H9 (cell line): ENCODE measurements around the gene ASPSCR1. TPM values are rescaled to one million over a fixed set of nuclear protein-coding genes. Genes with fewer than 3 reads are reported as not detected.

ENCODE experiments used
- DNase-seq: peaks from one replicate; pipeline ENCODE4 v3.0.0-alpha.2; 2017
- H2AFZ ChIP-seq: one replicate; pipeline ENCODE4 v1.6.1; 2013; ENCODE audit warnings: mild to moderate bottlenecking, low read length, control low read depth, moderate library complexity
- H2AK5ac ChIP-seq: 2 replicates; pipeline ENCODE4 v1.6.1; 2013; ENCODE audit warnings: low read length, control low read depth, mixed read lengths; ENCODE audit not compliant: insufficient read length
- H2BK120ac ChIP-seq: one replicate; pipeline ENCODE4 v1.6.1; 2013; ENCODE audit warnings: low read depth, mild to moderate bottlenecking, low read length, control low read depth, inconsistent platforms; ENCODE audit not compliant: poor library complexity, severe bottlenecking
- H2BK12ac ChIP-seq: 2 replicates; pipeline ENCODE4 v1.6.1; 2013; ENCODE audit warnings: low read length, control low read depth, mixed read lengths, low read depth; ENCODE audit not compliant: insufficient read length
- H2BK15ac ChIP-seq: 2 replicates; pipeline ENCODE4 v1.6.1; 2013; ENCODE audit warnings: low read depth, low read length, control low read depth
- H2BK20ac ChIP-seq: one replicate; pipeline ENCODE4 v1.6.1; 2013; ENCODE audit warnings: low read depth, mild to moderate bottlenecking, low read length, control low read depth, inconsistent platforms; ENCODE audit not compliant: poor library complexity, severe bottlenecking
- H2BK5ac ChIP-seq: 2 replicates; pipeline ENCODE4 v1.6.1; 2013; ENCODE audit warnings: low read length, control low read depth, mixed read lengths; ENCODE audit not compliant: insufficient read length
- H3K14ac ChIP-seq: 2 replicates; pipeline ENCODE4 v1.6.1; 2013; ENCODE audit warnings: low read length, control low read depth; ENCODE audit not compliant: insufficient read depth
- H3K18ac ChIP-seq: 2 replicates; pipeline ENCODE4 v1.6.1; 2013; ENCODE audit warnings: low read depth, mild to moderate bottlenecking, mixed read lengths, low read length, control low read depth; ENCODE audit not compliant: insufficient read length
- H3K23ac ChIP-seq: 2 replicates; pipeline ENCODE4 v1.6.1; 2013; ENCODE audit warnings: low read length, control low read depth, mixed read lengths, low read depth; ENCODE audit not compliant: insufficient read length
- H3K23me2 ChIP-seq: 2 replicates; pipeline ENCODE4 v1.6.1; 2013; ENCODE audit warnings: low read depth, mild to moderate bottlenecking, mixed read lengths, low read length, control low read depth; ENCODE audit not compliant: insufficient read length, poor library complexity, severe bottlenecking
- H3K27ac ChIP-seq: 2 replicates; pipeline ENCODE4 v1.5.1; 2013; ENCODE audit warnings: low read length, control low read depth, mixed read lengths, low read depth; ENCODE audit not compliant: insufficient read length
- H3K27me3 ChIP-seq: 2 replicates; pipeline ENCODE4 v1.6.1; 2013; ENCODE audit warnings: low read length, control low read depth, inconsistent platforms; ENCODE audit not compliant: insufficient read depth
- H3K4ac ChIP-seq: 2 replicates; pipeline ENCODE4 v1.6.1; 2013; ENCODE audit warnings: low read depth, mild to moderate bottlenecking, control low read depth, inconsistent platforms, low read length, moderate library complexity
- H3K4me1 ChIP-seq: 2 replicates; pipeline ENCODE4 v1.6.1; 2013; ENCODE audit warnings: low read length, control low read depth, inconsistent platforms; ENCODE audit not compliant: insufficient read depth
- H3K4me2 ChIP-seq: 2 replicates; pipeline ENCODE4 v1.6.1; 2013; ENCODE audit warnings: low read length, control low read depth, mixed read lengths; ENCODE audit not compliant: insufficient read length, insufficient read depth
- H3K56ac ChIP-seq: 2 replicates; pipeline ENCODE4 v1.6.1; 2013; ENCODE audit warnings: low read depth, mild to moderate bottlenecking, mixed read lengths, low read length, control low read depth; ENCODE audit not compliant: insufficient read length
- H3K79me1 ChIP-seq: 2 replicates; pipeline ENCODE4 v1.6.1; 2013; ENCODE audit warnings: low read depth, mild to moderate bottlenecking, moderate library complexity, low read length, control low read depth, inconsistent platforms; ENCODE audit not compliant: insufficient read depth, poor library complexity, severe bottlenecking
- H3K79me2 ChIP-seq: 2 replicates; pipeline ENCODE4 v1.6.1; 2013; ENCODE audit warnings: low read length, control low read depth, inconsistent platforms; ENCODE audit not compliant: insufficient read depth
- H3K9ac ChIP-seq: 2 replicates; pipeline ENCODE4 v1.6.1; 2013; ENCODE audit warnings: low read length, control low read depth, mixed read lengths; ENCODE audit not compliant: insufficient read length; ENCODE audit errors: extremely low read depth
- H3K9me3 ChIP-seq: one replicate; pipeline ENCODE4 v1.6.1; 2013; ENCODE audit warnings: low read depth, low read length, inconsistent platforms; ENCODE audit not compliant: control insufficient read depth
- H3T11ph ChIP-seq: one replicate; pipeline ENCODE4 v1.6.1; 2013; ENCODE audit warnings: mild to moderate bottlenecking, low read length, control low read depth, inconsistent platforms
- H4K20me1 ChIP-seq: one replicate; pipeline ENCODE4 v1.6.1; 2013; ENCODE audit not compliant: control insufficient read depth, insufficient read length, insufficient read depth
- H4K5ac ChIP-seq: 2 replicates; pipeline ENCODE4 v1.6.1; 2013; ENCODE audit warnings: low read depth, mild to moderate bottlenecking, mixed read lengths, low read length, control low read depth; ENCODE audit not compliant: insufficient read length
- H4K8ac ChIP-seq: replicated peaks from 2 replicates; pipeline ENCODE4 v1.6.1; 2013; ENCODE audit warnings: low read length, control low read depth, mixed read lengths, low read depth; ENCODE audit not compliant: insufficient read length
- H4K91ac ChIP-seq: 2 replicates; pipeline ENCODE4 v1.6.1; 2013; ENCODE audit warnings: low read depth, mild to moderate bottlenecking, moderate library complexity, mixed read lengths, low read length, control low read depth; ENCODE audit not compliant: insufficient read length
- H3K27ac Mint-ChIP-seq, 3 experiments: 2 replicates in 2 of 3; 3 replicates in 1 of 3; pipeline ENCODE4 v1.8.0; 2020 to 2021; ENCODE audit warnings: mixed read lengths in 3 of 3, mild to moderate bottlenecking in 1 of 3, moderate library complexity in 1 of 3
- H3K27me3 Mint-ChIP-seq: 2 replicates; pipeline ENCODE4 v1.8.0; 2021; ENCODE audit warnings: low read depth, mild to moderate bottlenecking, moderate library complexity, mixed read lengths
- H3K36me3 Mint-ChIP-seq, 3 experiments: 2 replicates in 2 of 3; 3 replicates in 1 of 3; pipeline ENCODE4 v1.8.0; 2020 to 2021; ENCODE audit warnings: low read depth in 3 of 3, mixed read lengths in 3 of 3; ENCODE audit not compliant: insufficient read depth in 1 of 3
- H3K4me1 Mint-ChIP-seq, 2 experiments: 2 replicates each; pipeline ENCODE4 v1.8.0; 2020; ENCODE audit warnings: mixed read lengths in 2 of 2
- H3K4me3 Mint-ChIP-seq, 2 experiments: 2 replicates in 1 of 2; 3 replicates in 1 of 2; pipeline ENCODE4 v1.8.0; 2020 to 2021; ENCODE audit warnings: mild to moderate bottlenecking in 2 of 2, mixed read lengths in 2 of 2, moderate library complexity in 1 of 2
- H3K9me3 Mint-ChIP-seq, 2 experiments: 2 replicates in 1 of 2; 3 replicates in 1 of 2; pipeline ENCODE4 v1.8.0; 2020; ENCODE audit warnings: mild to moderate bottlenecking in 2 of 2, mixed read lengths in 2 of 2, moderate library complexity in 1 of 2
- WGBS: extraction: QIAGEN DNeasy Blood & Tissue Kit; methylation state at CpG from one replicate; pipeline ENCODE4 v1.1.7; 2013; ENCODE audit warnings: missing lambda C conversion rate, low lambda C conversion rate, mixed read lengths; ENCODE audit not compliant: insufficient read length; ENCODE audit errors: extremely low coverage; 5-methylcytosine and 5-hydroxymethylcytosine counted together
- total RNA-seq: library from RNA; stranded (reverse); gene quantifications from 2 replicates; pipeline ENCODE4 v1.2.1, GENCODE V29; 2021
- TF ChIP-seq, protein P1 (sequence below): fragments of 200-600 bp; sonication (generic); conservative IDR thresholded peaks from 3 replicates; pipeline ENCODE4 v1.8.0; 2021; ENCODE audit warnings: antibody characterized with exemption, mild to moderate bottlenecking

The ASPSCR1 gene
- total RNA-seq, 1 experiment from 2014 or later = 50.9 TPM

DNA sequence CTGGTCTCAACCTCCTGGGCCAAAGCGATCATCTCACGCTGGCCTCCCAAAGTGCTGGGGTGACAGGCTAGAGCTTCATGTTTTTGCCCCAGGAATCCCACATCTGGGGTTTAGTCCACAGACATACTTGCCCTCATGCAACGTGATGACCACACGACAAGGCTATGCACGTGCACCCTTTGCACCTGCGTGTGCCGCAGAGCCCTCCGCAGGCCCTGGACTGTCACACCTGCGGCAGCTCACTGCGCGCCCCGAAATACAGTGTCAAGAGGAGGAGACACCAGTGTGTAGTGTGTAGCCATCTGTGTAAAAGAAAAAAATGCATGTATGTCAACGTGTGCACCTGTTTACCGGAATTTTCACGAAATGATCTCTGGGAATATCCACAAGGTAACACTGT lies 26.9 kb upstream of the ASPSCR1 start:
- Histone ChIP-seq H3K27ac (no peak overlapping the region), H3K23me2 (no peaks in the 10 kb centered on the region)
- TF ChIP-seq, protein P1, sequence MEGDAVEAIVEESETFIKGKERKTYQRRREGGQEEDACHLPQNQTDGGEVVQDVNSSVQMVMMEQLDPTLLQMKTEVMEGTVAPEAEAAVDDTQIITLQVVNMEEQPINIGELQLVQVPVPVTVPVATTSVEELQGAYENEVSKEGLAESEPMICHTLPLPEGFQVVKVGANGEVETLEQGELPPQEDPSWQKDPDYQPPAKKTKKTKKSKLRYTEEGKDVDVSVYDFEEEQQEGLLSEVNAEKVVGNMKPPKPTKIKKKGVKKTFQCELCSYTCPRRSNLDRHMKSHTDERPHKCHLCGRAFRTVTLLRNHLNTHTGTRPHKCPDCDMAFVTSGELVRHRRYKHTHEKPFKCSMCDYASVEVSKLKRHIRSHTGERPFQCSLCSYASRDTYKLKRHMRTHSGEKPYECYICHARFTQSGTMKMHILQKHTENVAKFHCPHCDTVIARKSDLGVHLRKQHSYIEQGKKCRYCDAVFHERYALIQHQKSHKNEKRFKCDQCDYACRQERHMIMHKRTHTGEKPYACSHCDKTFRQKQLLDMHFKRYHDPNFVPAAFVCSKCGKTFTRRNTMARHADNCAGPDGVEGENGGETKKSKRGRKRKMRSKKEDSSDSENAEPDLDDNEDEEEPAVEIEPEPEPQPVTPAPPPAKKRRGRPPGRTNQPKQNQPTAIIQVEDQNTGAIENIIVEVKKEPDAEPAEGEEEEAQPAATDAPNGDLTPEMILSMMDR = no peak

More for the DNA sequence above, 26.9 kb upstream of the ASPSCR1 start:
- H3K9me3 Mint-ChIP-seq = no peaks in the 10 kb centered on the region
- Histone ChIP-seq H3K9ac (no peak overlapping the region), H3K4me2 (no peak overlapping the region), H2BK5ac (no peak overlapping the region), H3K14ac (no peak overlapping the region), H4K8ac (no peak overlapping the region), H3K4ac (no peak overlapping the region), H4K20me1 (no peaks in the 10 kb centered on the region), H3K9me3 (no peaks in the 10 kb centered on the region), H3K23ac (no peak overlapping the region), H3K4me1 (no peaks in the 10 kb centered on the region), H3K27me3 (no peaks in the 10 kb centered on the region), H2BK15ac (no peak overlapping the region), H3K18ac (no peak overlapping the region), H3K56ac (no peak overlapping the region), H3T11ph (no peak overlapping the region), H2BK20ac (no peak overlapping the region), H4K5ac (no peak overlapping the region), H2AK5ac (no peak overlapping the region), H2AFZ (no peak overlapping the region), H3K79me1 (no peaks in the 10 kb centered on the region), H3K79me2 (no peaks in the 10 kb centered on the region), H4K91ac (no peak overlapping the region), H2BK12ac (no peak overlapping the region), H2BK120ac (no peak overlapping the region)
- DNase-seq = no peak
- no peak overlapping the region; a peak in 1 of 7 replicates for H3K27ac Mint-ChIP-seq
- WGBS = no CpG with 5 or more reads among the region's 15 CpGs
- H3K36me3 Mint-ChIP-seq = no peaks in the 10 kb centered on the region
- peaks cover 52% of the 10 kb centered on the region for H3K27me3 Mint-ChIP-seq
- H3K4me1 Mint-ChIP-seq = peaks cover 2 to 9% of the 10 kb centered on the region in 2 experiments
- no peak overlapping the region for H3K4me3 Mint-ChIP-seq
